GM19043 (cell line): ENCODE data around the gene FETUB.
"Not testable (repeated sequence)": the region's sequence is repeated elsewhere in the genome, so short reads cannot be mapped to it uniquely, and the experiment has no call there.

Experiments used
- ATAC-seq: cut with Tn5 transposase; IDR thresholded peaks from one replicate; pipeline ENCODE4 v1.9.1; 2021; ENCODE audit warnings: low read depth; ENCODE audit not compliant: unreplicated experiment

The FETUB gene

DNA sequence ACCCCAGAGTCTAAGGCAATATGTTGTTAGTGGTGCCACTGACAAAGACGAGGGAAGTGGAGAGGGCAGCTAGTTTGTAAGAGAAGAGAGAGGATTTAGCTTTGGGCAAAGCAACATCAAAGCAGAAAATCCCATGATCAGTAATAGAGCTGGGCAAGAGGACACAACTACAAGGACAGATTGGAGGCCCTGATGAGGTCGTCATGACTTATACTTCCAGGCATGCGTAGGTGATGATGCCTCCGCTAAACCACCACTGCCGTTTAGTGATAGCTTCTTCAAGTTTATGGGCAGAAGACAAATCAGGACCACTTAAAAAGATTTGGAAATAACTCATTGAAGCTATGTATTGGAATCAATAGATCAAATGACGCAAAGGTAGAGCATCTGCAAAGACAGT, 28.2 kb downstream of the FETUB start:
- ATAC-seq: no peak

DNA sequence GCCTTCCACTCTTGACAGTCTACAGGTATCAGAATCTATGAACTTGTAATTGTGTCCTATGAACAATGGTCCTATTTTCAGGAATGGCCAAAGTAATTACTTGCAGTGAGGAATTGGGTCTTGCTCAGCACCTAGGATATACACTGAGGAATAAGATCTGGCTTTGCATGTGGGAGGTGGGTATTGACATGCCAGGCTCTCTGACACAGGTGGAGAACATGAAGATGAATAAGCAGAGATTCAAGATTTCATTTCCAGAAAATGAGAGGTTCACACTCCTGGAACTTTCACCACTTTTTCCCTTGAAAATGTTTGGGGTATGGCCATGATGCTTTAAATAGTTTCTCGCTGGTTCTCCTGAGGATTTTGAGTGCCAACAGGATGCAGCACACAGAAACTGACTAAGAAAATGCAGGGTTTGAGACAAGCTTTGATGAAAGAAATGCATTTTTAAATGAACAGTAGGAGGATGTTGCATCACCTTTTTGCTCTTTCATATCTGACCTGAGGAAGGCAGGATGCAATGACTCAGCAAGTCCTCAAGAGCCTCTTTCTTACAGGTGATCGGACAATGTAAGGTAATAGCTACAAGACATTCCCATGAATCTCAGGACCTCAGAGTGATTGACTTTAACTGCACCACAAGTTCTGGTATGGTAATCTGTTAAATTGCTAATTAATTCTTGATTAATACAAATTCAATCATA, 29.3 kb downstream of the FETUB start:
- ATAC-seq: no peak

DNA sequence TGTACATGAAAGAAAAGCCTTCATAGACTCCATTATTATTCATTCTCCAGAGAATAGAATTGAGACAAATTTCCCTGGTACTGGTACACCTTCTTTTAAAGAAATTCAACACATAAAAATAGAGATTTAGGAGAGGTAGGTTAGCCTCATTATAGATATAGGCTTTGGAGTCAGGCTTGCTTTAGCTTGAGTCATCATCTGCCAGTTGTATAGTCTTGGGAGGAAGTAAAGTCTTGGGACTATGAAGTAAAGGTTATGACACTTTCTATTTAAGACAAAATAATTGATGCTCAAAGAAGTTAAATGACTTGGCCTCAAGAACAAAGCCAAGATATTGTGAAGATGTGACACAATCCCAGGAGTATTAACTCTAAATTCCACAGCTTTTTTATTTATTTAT, 30.0 kb downstream of the FETUB start:
- ATAC-seq: no peak

DNA sequence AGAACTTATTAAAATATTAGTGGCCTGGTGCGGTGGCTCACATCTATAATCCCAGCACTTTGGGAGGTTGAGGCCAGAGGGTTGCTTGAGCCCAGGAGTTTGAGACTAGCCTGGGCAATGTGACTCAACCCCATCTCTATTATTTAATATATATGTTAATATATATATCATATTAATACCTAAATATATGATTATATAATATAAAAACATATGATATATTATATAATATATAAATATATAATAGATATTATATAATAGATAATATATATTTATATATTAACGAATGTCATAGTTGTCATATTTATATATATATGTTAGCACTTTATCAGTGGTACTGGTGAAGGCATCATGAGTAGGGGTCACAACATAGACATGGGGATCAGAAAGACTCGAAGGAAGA, 30.9 kb downstream of the FETUB start:
- ATAC-seq: no peak

DNA sequence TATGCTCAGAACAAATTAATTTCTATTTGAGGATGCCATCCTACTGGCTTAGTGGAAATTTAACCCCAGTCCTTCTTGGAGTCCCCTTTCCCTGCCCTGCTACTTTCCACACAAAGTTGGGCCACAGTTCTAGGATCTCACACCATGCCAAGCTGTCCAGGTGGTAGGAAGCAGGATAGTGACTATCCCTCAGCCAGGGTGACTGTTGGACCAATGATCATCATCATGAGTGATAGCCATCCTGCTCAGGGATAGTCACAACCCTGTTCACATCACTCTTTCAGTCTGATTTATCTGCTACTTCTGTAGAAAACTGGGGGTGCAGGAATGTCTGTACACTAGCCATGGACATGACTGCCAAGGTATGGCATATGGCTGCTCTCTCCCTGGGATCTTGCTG, 38.4 kb downstream of the FETUB start:
- no peak for ATAC-seq

DNA sequence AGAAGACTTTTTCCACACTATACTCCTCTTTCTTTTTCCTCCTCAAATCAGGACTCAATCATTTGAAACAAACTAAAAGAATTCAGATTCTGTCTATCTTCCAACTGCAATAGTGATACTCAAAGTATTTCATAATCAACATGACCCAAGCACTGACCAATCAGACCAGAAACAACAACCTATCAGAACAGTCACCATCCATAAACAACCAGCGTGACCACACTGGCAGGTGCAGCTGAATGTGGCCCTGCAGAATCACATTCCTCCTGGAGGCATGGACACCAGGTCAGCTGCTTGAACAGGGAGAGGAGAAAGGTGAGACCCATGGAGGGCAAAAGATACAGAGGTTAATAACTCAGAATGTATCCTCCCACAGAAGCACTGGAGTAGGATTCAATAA, 39.0 kb downstream of the FETUB start:
- ATAC-seq: no peak

DNA sequence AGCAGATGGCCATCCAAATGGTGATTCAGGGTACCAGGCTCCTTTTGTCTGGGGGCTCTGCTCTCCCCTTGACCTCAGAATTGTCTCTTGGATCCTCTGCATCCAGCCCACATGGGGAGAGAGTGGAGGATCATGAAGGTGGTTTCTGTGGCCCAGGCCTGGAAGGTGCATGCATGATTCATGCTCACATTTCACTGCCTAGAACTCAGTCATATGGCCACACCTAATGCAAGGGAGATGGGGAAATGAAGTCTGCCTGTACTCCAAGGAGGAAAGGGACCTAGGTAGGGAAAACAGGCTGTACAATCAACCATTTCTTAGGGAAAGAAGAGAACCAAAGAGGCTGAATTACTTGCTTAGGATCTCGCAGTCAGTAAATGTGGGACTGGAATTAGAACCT, 40.7 kb downstream of the FETUB start:
- ATAC-seq: no peak

DNA sequence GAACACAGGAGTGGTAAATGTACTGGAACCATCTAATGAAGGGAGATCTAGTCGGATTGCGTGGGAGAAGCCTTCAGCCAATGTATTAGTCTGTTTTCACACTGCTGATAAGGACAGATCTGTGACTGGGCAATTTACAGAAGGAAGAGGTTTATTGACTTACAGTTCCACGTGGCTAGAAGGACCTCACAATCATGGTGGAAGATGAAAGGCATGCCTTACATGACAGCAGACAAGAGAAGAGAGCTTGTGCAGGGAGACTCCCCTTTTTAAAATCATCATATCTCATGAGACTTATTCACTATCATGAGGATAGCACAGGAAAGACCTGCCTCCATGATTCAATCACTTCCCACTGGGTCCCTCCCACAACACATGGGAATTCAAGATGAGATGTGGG, 42.6 kb downstream of the FETUB start:
- no peak for ATAC-seq

DNA sequence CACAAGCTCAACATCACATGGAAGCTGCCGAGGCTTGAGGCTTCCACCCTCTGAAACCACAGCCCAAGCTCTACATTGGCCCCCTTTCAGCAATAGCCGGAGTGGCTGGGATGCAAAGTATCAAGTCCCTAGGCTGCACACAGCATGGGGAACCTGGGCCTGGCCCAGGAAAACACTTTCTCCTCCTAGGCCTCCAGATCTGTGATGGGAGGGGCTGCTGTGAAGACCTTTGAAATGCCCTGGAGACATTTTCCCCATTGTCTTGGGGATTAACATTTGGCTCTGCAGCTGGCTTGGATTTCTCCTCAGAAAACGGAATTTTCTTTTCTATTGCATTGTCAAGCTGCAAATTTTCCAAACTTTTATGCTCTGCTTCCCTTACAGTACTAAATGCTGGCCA, 43.8 kb downstream of the FETUB start:
- no peak for ATAC-seq

DNA sequence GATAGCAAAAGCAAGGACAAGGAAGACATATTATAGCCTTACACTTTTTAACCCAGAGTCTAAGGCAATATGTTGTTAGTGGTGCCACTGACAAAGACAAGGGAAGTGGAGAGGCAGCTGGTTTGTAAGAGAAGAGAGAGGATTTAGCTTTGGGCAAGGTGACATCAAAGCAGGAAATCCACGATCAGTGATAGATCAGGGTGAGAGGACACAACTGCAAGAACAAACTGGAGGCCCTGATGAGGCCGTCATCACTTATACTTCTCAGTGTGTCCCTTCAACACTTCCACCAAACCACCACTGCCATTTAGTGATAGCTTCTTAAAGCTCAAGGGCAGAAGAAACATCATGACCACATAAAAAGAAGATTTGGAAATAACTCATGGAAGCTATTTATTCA, 46.3 kb downstream of the FETUB start:
- not testable (repeated sequence) for ATAC-seq

DNA sequence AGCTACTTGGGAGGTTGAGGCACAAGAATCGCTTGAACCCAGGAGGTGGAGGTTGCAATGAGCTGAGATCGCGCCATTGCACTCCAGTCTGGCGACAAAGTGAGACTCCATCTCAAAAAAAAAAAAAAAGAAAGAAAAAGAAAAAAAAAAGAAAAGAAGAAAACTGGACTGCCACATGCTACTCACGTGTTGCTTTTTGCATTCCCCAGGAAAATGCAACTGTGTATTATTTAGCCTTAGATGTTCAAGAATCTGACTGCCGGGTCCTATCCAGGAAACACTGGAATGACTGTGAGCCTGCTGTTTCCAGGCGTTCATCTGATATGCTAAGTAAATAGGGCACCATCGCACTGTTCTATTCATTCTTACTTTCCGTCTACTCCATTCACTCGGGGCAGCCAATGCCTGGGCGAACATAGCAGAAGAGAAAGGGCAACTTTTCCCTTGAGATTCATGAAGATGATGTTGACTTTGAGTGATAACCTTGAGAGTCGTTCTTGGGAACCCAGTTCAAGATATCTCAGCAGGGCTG, 47.0 kb downstream of the FETUB start:
- ATAC-seq: no peak

DNA sequence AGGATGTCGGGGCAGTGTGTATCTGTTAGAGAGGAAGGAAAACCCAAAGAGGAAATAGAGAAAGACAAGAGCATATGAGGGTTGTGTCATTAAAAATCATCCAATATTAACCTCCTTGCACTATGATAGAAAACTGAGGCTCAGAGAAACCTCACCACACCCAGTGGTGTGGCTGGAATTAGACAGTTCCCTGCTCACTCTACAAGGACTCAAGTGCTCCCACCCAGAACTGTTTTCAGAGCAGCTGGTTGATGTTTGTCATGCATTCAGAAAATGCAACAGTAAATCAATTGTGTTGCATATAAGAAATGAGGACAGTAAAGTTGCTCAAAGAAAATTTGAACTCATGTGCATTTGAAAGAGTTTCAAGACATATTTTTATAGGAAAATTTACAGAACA, 50.1 kb downstream of the FETUB start:
- not testable (repeated sequence) for ATAC-seq

DNA sequence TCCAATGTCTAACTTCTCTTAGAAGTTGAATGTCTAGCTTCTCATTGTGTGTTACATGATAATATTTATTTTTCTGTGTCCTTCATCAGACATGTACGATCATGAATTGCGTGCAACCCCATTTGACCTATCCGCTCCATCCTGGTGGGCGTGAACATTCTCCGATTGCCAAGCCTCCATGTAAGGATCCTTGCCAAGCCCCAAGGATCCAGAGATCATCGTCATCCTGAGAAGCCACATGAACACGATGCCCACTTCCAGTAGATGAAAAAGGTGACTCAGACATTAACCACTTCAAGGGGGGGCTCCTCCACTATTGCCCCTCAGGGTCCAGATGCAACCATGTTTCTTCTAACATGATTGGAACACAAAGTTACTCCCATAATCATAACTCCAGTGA, 51.5 kb downstream of the FETUB start:
- ATAC-seq: no peak

DNA sequence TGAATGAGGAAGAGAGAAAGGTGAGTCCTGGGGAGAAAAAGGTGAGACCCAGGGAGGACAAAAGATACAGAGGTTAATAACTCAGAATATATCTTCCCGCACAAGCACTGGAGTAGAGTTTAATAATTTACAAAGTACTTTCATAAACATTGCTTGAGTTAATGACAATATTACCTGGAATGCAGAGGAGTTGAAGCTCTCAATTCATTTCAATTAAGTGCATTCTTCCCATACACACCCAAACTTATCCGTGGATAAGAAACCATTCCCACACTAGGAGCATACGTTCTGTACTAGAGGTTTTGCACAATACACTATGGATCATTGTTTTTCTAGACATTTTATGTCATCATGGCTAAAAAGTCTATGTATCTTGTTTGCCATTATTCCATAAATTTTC, 53.6 kb downstream of the FETUB start:
- no peak for ATAC-seq

DNA sequence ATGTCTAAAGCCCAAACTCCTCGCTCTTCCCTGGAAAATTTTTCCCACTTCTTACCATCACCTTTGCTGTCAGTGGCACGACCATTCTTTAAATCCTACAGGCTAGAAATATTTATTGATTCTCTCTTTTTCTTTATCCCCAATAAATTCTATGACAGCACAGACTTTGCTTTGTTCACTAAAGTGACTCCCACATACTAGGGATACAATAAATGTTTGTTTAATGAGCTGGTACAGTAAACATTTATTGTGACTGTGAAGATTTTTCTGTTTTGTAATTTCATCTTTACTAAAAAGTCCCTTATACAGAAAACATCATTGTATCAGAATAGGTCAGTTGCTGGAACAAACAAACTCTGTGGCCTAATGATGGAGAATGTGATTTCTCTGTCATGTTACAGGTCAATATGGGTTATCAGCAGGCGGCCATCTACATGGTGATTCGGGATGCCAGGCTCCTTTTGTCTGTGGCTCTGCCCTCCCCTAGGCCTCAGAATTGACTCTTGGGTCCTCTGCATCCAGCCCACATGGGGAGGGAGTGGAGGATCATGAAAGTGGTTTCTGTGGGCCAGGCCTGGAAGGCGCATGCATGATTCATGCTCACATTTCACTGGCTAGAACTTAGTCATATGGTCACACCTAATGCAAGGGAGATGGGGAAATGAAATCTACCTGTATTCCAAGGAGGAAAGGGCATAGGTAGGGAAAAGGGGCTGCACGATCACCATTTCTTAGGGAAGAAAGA, 54.3 kb downstream of the FETUB start:
- no peak for ATAC-seq

DNA sequence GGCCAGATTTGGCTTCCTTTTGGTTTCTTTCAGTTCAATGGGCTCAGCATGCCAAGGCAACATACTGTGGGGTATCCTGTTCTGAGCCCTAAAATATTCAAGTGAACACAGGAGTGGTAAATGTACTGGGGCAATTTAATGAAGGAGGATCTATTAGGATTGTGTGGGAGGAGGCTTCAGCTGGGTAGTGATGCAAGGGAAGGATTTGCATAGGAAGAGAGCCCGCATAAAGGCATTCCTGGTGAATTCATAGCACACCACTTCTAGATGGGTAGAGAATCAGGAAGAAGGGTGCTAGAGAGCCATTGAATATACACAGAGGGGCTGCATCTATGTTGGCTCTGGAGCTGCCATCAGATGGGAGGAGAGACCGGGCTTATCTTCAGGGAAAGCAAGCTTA, 56.3 kb downstream of the FETUB start:
- no peak for ATAC-seq

DNA sequence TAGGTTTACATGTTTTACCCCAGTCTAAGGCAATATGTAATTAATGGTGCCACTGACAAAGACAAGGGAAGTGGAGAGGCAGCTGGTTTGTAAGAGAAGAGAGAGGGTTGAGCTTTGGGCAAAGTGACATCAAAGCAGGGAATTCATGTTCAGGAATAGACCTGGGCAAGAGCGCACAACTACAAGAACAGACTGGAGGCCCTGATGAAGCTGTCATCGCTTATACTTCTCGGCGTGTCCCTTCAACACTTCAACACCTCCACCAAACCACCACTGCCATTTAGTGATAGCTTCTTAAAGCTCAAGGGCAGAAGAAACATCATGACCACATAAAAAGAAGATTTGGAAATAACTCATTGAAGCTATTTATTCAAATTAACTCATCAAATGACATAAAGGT, 57.3 kb downstream of the FETUB start:
- ATAC-seq: no peak

DNA sequence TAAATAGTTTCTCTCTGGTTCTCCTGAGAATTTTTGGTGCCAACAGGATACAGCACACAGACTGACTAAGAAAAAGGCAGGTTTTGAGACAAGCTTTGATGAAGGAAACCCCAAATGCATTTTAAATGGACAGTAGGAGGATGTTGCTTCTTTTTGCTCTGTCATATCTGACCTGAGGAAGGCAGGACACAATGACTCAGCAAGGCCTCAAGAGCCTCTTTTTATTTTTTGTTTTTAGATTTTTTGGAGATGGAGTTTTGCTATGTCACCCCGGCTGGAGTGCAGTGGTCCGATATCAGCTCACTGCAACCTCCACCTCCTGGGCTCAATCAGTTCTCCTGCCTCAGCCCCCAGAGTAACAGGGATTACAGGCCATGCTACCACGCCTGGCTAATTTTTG, 60.1 kb downstream of the FETUB start:
- ATAC-seq: no peak

DNA sequence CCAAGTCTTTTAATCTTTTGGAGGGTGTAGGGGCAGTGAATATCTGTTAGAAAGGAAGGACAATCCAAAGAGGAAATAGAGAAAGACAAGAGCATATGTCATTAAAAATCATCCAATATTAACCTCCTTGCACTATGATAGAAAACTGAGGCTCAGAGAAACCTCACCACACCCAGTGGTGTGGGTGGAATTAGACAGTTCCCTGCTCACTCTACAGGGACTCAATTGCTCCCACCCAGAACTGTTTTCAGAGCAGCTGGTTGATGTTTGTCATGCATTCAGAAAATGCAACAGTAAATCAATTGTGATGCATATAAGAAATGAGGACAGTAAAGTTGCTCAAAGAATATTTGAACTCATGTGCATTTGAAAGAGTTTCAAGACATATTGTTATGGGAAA, 62.3 kb downstream of the FETUB start:
- not testable (repeated sequence) for ATAC-seq
